Head of caudate nucleus (tissue), 42 donors: ENCODE data around the gene TBL1Y.
A peak's percentile ranks its signal among the peaks of the same experiment; 100 is the strongest.

Experiments used
- DNase-seq, 42 donors: peaks; one replicate each; pipeline versions ENCODE4 v3.0.0 to v3.0.0-alpha.2; 2020 to 2021; ENCODE audit warnings: mixed read lengths in 7 of 42
- intact Hi-C: fragments of 100-400 bp; cut with DNase I; formaldehyde crosslinking; loops from one replicate; pipeline ENCODE4 v1.15.0; 2022

The TBL1Y gene

GRCh38 chrY:6967736-6968135 is 57.2 kb downstream of the TBL1Y start:
- DNase-seq: no peak
- intact Hi-C loops: no loop called here

DNA sequence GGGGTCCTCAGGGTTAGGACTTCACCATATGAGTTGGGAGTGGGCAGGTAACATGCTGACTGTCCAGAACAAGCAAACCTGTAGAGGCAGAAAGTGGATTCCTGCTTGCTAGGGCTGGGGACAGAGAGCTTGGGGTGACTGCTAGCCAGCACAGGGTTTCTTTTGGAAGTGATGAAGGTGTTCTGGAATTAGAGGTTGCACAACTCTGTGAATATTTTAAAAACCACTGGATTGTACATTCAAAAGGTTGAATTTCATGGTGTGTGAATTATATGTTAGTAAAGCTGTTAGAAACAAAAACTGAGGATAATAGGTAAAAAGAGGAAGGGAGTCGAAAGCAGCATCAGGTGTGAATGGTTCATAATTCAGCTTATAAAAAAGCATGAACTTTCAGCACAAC is 57.7 kb downstream of the TBL1Y start:
- intact Hi-C loops: no loop called here
- no peak for DNase-seq

- DNase-seq: no peak
- intact Hi-C loops: no loop called here
Measured at GRCh38 chrY:6972271-6972887, 61.9 kb downstream of the TBL1Y start.

DNA sequence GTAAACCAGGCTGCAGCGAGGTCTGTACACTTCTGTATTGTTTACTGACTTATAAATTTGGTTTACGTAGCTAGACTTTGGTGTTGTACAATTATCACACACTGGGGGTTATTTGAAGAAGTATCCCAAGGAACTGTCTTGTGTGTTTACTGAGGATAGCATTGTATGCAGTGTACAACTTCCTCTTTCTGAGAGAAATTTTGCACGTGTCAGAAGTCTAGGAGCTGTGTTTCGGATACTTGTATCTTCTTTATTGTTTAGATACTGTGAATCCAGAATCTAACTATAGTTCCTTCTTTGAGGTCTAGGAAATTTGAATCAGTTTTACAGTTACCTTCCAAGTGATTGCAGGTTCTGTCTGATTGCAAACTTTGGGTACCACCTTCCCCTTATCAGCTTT is 64.5 kb downstream of the TBL1Y start:
- no peak for DNase-seq
- intact Hi-C loops: no loop called here

DNA sequence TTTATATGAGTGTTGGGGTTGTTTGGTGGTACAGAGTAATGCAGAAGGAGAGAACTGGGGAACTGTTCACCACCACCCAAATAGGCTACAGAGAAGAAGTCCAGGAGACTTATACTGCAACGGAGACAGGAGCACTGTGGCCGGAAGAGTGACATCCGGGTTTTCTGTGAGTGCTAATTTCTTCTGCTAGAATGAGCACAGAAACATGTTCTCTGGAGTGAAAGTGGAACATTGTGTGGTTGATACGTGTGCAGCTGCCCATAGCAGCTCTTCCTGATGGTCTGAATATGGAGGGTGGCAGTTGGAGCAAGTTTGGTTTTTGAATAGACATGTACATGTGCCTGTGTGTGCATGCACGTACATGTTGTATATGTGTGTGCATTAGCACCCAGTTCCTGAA is 67.3 kb downstream of the TBL1Y start:
- DNase-seq: no peak
- intact Hi-C loops: no loop called here

DNA sequence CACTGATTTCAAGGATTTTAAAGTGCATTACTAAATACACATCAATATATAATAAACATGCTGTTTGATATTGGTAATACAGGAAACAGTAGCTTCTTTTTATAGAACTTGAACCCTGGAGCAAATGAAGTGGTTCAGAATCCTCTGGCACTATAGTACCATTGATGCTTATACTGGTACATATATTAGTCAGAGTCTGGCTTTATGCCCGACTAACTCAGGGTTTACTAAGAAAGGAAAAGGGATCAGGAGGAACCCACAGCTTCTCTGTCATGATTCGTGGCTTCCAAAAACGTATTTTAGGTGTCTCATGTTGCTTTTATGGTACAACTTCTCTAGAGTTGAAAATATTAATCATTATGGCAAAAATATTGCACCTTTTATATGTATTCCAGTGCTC is 72.7 kb downstream of the TBL1Y start:
- no peak for DNase-seq
- intact Hi-C loops: no loop called here

DNA sequence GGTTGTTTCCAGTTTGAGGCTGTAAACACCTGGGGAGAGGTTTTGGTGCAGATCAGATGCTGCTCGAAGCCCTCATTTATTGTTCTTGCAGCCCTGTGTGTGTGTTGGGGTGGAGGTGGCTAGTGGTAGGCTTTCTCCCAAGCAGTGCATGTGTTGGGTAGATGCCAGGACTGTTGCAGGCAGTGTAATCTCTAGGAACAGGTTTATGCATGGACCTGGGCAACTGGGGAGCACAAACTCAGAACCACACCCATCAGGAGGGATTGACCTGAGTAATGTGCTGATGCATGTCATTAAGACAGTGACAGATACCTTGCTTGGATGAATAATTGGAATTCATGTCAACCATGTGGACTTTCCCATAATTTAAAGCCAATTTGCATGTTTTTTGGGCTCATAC is 77.3 kb downstream of the TBL1Y start:
- no peak for DNase-seq
- intact Hi-C loops: no loop called here

DNA sequence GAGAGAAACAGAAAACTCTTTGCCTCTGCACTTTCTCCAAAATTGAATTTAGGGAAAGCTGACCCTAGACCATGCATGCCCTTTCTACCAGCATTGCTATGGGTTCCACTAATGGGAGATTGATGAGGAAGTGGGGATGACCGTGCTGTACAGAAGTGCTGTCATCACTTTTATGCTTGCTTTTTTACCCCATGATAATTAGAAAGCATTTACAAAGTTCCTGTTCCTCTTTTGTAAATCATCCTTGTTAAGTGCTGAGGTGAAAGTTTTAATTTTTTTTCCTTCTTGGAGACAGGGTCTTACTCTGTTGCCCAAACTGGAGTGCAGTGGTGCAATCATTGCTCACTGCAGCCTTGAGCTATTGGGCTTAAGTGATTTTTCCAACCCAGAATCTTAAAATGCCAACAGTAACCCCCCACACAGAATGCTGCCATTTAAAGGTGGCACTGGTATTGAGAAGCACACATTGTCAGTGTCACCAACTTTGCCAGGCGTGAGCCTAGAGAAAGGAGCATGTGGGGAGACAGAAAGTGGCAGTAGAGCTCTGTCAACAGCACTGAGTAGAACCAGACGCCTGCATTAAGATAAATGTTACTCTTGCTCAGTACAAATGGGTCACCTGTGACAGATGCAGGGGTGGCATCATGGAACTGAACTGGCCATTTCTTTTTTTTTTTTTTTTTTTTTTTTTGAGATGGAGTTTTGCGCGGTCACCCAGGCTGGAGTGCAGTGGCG is 79.6 kb downstream of the TBL1Y start:
- DNase-seq: no peak
- intact Hi-C loops: no loop called here

- DNase-seq: peak in 7 of 42 donors; percentile 0 to 39 (median 19)
- intact Hi-C loops: no loop called here
Measured at GRCh38 chrY:6992041-6992440, 81.5 kb downstream of the TBL1Y start.

DNA sequence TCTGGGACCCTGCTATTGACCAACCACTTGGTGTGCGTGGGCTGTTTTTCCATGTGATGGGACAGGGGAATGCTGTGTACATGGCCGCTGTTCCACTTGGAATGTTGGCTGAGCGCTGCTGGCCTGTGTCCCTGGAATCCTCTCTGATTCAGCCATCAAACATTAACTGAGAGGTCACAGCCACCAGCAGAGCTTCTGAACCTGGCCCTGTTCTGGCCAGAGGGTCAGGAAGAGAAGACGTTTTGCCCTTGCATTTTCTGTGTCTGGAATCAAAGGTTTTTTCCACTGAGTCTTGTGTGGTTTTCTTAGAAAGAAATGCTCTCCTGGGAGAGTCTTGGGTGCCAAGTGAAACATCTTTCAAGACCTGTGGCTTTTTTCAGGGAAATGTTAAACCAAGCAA is 85.5 kb downstream of the TBL1Y start:
- intact Hi-C loops: no loop called here
- DNase-seq: no peak

GRCh38 chrY:6997503-6998066 is 87.1 kb downstream of the TBL1Y start:
- intact Hi-C loops: no loop called here
- DNase-seq: no peak

- intact Hi-C loops: no loop called here
- no peak for DNase-seq
Measured at GRCh38 chrY:6999905-7000304, 89.4 kb downstream of the TBL1Y start.

- intact Hi-C loops: no loop called here
- DNase-seq: no peak
Measured at GRCh38 chrY:7002581-7002980, 92.1 kb downstream of the TBL1Y start.

DNA sequence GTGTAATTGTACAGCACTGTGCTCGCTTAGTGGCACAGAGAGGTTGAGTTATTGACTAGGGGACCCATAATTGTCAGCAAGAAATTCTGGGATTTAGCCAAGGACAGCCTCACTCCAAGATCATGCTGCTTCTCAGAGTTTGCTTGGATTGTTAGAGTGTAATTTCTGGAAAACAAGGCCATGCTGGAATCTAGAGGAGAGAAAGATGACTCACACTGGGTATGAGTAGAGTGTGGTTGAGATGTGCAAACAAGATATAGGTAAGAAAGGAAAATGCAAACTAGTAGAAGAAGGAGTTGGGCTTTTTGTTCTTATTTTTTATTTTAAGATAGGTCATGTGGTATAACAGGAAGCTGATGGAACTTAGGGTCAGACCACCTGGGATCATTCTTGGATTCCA is 97.4 kb downstream of the TBL1Y start:
- DNase-seq: no peak

DNA sequence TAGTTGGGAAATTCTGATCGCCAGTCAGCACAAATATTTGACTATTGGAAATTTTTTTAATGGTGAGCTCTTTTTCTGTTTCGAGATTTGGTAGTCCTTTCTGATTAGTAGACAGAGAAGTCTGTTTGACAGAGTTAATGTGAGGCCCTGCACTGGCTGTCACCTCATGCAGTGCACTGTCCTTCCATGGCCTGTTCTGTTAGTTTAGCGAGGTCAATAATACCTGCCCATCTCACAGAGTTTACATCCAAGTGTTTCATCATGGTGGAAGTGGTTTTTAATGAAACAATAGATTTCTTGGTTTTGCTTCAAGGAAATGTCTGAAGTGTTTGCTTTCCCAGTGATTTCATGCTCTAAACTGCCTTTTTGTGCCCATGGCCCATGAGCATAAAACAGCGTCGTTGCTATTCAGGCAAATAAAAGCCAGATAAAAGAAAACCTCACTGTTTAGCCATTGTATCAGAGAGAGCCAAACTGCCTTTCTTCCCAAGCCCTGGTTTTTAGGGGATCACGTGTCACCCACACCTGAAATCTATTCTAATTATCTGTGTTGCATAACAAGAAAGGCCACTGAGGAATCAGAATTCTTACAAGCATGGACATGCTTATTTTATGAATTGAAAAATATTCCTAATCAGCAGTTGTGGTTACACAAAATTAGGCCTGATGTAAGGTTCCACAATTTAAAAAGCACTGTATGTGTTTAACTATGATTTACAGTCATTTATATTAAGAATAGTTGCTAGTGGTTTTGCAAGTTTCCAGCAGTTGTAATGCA is 98.3 kb downstream of the TBL1Y start:
- intact Hi-C loops: no loop called here
- DNase-seq: no peak

More for the DNA sequence above, 97.4 kb downstream of the TBL1Y start:
- intact Hi-C loops: no loop called here

- intact Hi-C loops: no loop called here
- no peak for DNase-seq
Measured at GRCh38 chrY:7013051-7013450, 102.6 kb downstream of the TBL1Y start.

DNA sequence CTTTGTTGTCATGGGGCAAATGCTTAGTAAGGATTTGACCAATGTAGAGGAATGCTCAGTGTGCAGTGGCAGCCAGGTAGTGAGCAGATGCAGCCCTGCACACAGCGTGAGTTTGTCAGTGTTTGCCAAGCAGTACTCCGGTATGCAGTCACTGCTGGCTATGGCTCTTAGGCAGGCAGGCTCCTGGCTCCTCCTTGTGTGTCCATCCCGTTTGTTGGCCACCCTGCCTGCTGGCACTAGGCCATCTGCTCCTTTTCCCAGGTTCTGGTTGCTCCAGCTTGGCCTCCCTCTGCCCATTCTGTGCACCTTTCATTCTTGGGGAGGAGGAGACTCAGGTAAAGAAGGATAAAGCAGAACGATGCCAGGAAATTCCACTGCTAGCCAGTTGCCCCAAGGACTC is 106.0 kb downstream of the TBL1Y start:
- intact Hi-C loops: no loop called here
- no peak for DNase-seq

DNA sequence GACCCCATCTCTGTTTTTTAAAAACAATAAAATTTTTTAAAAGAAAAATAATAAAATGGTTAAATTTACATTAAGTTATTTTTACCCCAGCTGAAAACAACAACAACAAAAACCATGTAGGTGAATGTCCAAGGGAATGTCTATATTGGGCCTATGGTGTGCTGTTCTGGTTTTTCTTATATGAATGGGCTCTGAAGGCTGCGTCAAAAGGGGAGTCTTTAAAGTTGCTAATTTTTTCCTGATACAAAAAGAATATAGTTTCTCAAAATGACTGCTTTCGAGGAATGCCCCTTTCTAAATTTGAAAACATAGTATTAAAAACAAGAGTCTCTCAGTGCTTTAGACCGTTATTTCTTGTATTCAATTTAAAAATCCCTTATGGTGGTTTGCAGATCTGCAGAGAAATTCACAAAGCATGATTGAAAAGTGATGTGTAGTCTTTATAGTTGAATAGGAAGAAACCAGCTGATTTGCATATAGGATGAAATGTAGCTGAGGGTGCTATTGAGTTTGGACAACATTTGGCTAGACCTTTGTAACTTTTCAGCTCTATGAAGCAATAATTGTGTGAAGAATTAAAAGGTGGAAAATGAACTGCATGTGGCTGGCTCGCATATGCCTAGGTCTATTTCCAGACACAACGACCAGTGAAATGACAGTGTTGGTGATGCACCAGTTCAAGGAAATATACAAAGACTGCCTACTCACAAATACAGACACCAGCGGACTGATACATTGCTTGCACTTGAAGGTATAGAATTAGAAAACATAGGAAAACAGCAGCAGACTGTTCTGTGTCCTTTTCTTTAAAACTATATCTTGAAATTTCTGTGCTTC is 107.0 kb downstream of the TBL1Y start:
- DNase-seq: no peak
- intact Hi-C loops: no loop called here

DNA sequence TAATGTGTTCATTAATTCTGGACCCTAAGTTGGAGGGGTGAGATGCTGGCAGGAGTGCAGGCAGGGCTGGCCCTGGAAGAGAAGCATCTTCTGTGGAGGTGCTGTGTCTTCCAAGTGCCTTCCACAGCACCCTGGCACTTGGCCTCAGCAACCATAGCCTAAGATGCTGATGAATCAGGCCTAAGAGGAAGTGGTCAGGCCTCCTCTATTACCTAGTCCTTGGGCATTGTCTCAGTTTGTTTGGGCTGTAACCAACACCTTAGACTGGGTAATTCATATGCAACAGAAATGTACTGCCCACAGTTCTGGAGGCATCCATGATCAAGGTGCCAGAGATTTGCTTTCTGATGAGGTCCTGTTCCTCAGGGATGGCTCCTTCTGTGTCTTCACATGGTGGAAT is 128.5 kb downstream of the TBL1Y start:
- no peak for DNase-seq
- intact Hi-C loops: no loop called here
